Hypothalamus (tissue), 51 donors: ENCODE results near the gene SLC22A16.
"Not testable (repeated sequence)": the region's sequence is repeated elsewhere in the genome, so short reads cannot be mapped to it uniquely, and the experiment has no call there.

ENCODE experiments used
- DNase-seq, 51 donors: peaks; one replicate each; lab custom pipeline; 2025; lab: John Stamatoyannopoulos, UW

Gene SLC22A16

DNA sequence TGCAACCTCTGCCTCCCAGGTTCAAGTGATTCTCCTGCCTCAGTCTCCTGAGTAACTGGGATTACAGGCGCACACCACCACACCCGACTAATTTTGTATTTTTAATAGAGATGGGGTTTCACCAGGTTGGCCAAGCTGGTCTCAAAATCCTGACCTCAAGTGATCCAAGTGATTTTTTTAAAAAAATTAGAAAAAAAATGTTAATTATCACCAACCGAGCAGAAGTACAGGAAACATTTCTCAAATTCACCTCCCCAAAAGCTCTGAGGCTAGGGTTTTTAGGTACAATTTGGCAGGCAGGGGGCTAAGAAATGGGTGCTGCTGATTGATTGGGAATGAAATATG lies 14.9 kb upstream of the SLC22A16 start:
- no peak for DNase-seq

DNA sequence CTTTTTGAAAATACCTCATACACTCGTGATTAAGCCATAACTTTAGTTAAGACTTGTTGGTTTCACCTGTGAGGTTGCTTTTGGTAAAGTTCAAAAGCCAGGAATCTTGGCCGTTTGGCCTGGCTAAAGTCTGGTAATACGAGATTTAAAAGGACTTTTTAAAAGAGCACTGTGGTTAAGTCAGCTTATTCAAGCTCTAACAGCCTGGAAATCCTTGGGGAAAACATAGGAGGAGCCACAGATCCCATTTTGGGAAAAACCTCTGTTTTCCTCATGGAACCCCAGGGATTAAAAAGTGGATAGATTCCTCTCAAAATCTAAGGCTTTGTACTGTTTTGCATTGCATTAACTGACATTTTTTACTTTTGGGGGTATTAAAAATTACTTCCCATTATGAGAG lies 13.7 kb upstream of the SLC22A16 start:
- no peak for DNase-seq

GRCh38 chr6:110488606-110489190 lies 12.3 kb upstream of the SLC22A16 start:
- no peak for DNase-seq

DNA sequence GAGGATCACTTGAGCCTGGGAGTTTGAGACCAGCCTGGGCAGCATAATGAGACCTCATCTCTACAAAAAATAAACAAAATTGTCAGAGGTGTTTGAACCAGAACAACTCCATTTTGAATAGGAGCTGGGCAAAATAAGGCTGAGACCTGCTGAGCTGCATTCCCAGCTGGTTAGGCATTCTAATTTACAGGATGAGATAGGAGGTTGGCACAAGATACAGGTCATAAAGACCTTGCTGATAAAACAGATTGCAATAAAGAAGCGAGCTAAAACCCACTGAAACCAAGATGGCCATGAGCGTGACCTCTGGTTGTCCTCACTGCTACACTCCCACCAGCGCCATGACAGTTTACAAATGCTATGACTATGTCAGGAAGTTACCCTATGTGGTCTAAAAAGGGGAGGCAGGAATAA lies 11.6 kb upstream of the SLC22A16 start:
- not testable (repeated sequence) for DNase-seq

DNA sequence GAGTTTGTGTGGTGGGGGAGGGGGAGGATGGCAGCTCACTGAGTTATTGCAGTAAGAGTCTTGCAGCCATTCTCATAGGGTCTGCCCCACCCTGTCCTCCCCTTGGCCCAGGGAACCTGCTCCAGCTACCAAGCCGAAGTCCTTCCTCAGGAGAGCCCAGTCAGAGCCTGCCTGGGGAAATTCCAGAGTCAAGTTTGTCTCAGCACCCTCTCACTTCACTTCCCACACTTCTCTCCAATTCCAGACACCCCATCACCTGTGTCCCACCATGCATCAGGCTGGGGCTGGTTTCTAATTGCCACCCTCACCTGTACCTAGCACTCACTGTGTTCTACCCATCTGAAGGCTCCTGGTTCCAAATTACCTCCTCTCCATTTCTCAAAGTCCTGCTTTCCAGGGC lies 10.3 kb upstream of the SLC22A16 start:
- DNase-seq, result no peak

DNA sequence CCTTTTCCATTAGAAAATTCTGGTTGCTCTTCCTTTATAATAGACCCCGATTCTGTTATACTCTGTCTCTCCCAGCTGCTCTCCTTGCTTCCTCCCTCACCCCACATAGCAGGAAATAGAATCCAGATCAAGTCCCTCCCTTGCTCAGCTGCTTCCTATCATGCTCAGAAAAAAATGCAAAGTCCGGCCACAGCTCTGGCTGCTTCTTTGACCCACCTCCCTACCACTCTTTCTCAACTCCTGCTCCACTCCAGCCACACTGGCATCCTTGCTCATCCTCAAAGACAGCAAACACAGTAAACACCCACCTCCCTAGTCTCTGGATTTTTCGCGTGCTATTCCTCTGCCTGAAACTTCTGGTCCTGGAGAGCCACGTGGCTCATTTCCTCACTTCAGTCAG lies 9.1 kb upstream of the SLC22A16 start:
- DNase-seq, result no peak

DNA sequence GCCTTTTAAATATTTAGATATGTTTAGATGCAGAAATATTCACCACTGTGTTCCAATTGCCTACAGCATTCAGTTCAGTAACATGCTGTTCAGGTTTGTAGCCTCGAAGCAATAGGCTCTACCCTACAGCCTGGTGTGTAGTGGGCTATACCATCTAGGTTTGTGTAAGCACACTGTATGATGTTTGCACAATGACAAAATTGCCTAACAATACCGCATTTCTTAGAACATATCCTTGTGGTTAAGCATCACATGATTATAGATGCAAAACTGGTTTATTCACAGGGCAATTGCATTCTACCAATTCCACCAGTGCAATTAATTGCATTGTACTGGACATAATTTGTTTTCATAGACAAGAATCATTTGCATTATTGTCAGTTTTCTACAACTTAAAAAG lies 7.9 kb upstream of the SLC22A16 start:
- DNase-seq, result no peak

DNA sequence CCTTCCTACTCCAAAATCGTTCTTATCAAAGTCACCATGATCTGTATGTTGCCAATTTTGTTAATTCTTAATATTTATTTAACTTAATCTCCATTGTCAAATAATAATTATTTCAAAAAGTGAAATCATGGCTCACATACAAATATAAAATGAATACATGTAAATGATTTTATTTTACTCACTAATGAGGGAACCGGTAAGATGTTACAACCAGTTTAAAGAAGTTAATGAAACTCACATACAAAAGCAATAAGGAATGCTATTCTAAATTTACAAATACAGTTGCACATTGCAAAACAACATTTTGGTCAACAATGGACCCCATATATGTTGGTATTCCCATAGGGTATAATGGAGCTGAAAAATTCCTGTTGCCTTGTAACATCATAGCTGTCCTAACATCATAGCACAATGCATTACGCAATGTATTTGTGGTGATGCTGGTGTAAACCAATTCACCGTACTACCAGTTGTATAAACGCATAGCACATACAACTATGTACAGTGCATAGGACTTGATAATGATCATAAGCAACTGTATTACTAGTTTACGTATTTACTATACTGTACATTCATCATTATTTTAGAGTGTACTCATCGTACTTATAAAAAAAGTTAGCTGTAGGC lies 6.5 kb upstream of the SLC22A16 start:
- DNase-seq, result no peak

DNA sequence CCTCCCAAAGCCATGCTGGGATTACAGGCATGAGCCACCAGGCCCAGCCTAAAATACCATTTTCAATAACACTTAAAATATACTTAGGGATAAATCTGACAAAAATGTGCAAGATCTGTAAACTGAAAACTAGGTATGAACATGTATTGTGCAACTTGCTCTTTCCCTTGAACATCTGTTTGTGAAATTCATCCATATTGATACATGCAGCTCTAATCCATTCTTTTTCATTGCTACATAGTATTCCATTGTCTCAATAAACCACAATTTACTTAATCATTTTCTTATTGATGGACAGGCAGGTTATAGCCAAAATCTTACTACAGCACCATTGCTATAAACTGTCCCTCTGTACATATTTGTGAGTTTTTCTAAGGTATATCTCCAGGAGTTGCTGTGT lies 4.7 kb upstream of the SLC22A16 start:
- DNase-seq, result no peak

- DNase-seq, result no peak
Measured at GRCh38 chr6:110475066-110475653, 1.3 kb downstream of the SLC22A16 start.

DNA sequence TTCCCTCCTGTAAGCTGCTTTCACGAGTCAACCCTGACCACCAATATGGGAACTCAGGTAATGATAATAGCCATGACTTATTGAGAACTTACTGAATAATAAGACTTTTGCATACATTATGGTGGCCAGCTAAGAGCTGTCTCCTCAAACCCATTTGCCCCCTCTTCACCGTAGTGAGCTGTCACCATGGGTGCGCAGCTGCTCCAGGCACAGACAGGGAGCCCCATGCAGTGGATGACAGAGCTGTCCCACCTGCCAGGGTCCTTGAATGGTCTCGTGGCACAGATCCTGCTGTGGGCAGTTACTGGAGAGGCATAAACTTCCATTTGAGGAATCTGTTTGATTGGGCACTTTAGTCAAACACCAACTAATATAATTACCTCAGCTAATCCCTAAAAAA lies 1.9 kb downstream of the SLC22A16 start:
- DNase-seq, result no peak

- DNase-seq, result no peak
Measured at GRCh38 chr6:110472739-110473138, 3.7 kb downstream of the SLC22A16 start.

DNA sequence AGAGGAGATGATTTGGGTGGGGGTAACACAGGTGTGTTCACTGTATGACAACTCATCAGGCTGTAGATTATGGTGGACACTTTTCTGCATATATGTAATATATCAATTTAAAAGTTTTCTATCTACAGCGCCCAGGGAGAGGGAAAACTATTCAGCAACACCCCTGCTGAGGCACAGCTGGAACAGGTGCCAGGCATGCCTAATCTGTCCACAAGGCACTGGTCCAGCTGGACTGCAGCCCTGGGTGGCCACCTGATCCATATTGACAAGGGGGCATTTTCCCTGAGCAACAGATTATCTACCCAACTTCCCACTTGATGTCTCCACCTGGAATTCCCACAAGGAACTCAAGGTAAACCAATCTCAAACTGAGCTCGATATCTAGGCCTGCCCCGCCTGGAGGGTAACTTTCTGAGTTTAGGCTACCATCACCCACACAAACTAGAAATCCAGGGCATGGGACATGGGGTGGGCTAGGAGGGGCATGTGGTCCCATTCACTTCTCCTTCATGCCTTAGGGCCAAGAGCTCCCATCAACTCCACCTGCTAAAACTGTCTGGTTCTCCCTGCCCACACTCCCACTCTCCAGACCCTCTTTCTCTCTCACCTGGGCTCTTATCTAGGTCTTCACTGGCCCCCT lies 4.6 kb downstream of the SLC22A16 start:
- DNase-seq, result no peak

- DNase-seq, result no peak
Measured at GRCh38 chr6:110468731-110469130, 7.7 kb downstream of the SLC22A16 start.

GRCh38 chr6:110467566-110468140 lies 8.8 kb downstream of the SLC22A16 start:
- no peak for DNase-seq

DNA sequence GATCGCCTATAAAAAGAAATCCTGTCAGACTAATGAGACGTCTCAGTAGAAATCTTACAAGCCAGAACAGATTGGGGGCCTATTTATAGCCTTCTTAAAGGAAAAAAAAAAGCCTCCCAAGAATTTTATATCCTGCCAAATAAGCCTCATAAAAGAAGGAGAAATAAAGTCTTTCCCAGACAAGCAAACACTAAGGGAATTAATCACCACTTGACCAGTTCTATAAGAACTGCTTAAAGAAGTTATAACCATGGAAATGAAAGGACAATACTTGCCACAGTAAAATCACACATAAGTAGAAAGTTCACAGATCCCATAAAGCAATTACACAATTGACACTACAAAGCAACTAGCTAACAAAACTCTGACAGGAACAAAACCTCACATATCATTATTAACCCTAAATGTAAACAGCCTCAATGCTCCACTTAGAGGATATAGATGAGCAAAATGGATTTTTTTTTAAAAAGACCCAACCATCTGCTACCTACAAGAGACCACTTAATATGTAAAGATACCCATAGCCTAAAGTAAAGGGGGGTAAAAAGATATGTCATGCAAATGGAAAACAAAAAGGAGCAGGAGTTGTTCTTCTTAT lies 13.4 kb downstream of the SLC22A16 start:
- DNase-seq, result no peak

DNA sequence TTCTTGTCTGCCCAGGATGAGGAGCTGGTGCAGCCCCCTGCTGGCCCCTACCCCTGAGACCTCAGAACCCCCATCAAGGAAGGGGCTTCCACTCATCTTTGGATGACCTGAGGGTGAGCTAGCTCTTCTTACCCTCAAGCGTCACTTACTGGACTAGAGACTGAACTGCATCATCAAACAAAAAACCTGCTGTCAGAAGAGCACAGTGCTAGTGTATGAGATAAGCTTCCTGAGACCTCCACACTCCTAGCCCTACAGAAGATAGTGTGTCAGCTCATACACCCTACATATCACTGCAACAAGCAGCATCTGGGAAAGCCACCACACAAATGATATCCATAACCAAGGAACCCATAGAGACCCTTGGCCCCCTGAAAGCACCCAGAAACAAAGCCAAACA lies 15.0 kb downstream of the SLC22A16 start:
- no peak for DNase-seq

GRCh38 chr6:110459137-110459536 lies 17.3 kb downstream of the SLC22A16 start:
- no peak for DNase-seq

DNA sequence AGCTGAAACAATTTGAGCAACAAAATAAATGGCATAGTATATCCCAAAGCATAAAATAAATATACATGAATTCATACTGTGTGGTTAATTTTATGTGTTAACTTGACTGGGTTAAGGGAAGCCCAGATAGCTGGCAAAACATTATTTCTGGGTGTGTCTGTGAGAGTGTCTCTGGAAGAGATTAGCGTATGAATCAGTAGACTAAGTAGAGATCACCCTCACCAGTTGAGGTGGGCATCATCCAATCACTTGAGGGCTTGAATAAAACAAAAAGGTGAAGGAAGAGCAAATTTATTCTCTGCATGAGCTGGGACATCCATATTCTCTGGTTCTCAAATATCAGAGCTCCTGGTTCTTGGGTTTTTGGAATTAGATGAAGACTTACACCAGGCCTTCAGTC lies 17.9 kb downstream of the SLC22A16 start:
- no peak for DNase-seq

- peak in 9 of 51 donors; percentile 1 to 17 (median 6) for DNase-seq
Measured at GRCh38 chr6:110457567-110458175, 18.7 kb downstream of the SLC22A16 start.

DNA sequence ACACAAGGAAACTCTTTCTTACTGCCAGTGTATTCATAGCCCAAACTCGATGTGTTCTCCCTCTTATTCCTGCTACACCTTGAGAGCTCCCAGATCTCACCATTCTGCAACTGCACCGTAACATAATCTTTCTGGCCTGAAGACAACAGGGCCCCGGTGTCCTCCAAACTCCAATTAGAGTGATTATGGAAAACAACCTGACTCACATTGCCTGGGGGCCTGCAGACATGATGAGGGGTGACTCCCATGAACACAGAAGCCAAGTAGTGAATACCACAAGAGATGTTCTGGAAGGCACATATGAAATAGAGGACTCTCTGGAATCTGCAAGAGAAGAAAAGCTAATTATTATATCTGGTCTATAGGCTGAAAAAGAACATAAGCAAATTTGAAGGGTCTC lies 19.7 kb downstream of the SLC22A16 start:
- DNase-seq, result no peak
